ENCODE results near the gene DDX5. TPM values are rescaled to one million over a fixed set of nuclear protein-coding genes. Genes with fewer than 3 reads are reported as not detected.
A peak's percentile ranks its signal among the peaks of the same experiment; 100 is the strongest.

DDX5 gene
- total RNA-seq, 3 donors from 2014 or later, result 616 to 794 (median 655) TPM

GRCh38 chr17:64448665-64449512 lies 57.2 kb downstream of the DDX5 start, which contains the start of gene MILR1:
MILR1 (plus strand) TSS chr17:64449115; CDS start chr17:64449169, 54 bp downstream.
- peak within 1 kb of the TSS in 1 of 3 donors; percentile 47 for H3K4me3 ChIP-seq
- DNase-seq (ENCODE audit: low spot score in 2 of 2), result peak in 1 of 2 donors; percentile 22
- H3K9me3 ChIP-seq, result no peaks in the 10 kb centered on the region
- H3K27me3 ChIP-seq, result no peaks in the 10 kb centered on the region
- intact Hi-C loops (cut with DNase I; ENCODE audit: low total_unique reads), result no loop called here
- H3K36me3 ChIP-seq, result no peaks in the 10 kb centered on the region
- no peaks in the 10 kb centered on the region for H3K4me1 ChIP-seq
- TF ChIP-seq POLR2AphosphoS5 (IDR thresholded peaks at IDR 0.05) (peak in 1 of 3 donors; percentile 26), CTCF (IDR thresholded peaks at IDR 0.05) (no peak)
- H3K27ac ChIP-seq, result peak within 1 kb of the TSS; percentile 45 to 84

Other genes with a start within 250 kb of the DDX5 start
- gene TEX2, start 243.0 kb downstream of the DDX5 start, total RNA-seq, result 10 to 100 TPM; 47.5 to 70.7 (median 69.6) TPM
- gene PECAM1, start 115.4 kb downstream of the DDX5 start, total RNA-seq, result 100 to 1,000 TPM in 2 of 3 donors, 10 to 100 TPM in 1; 85.3 to 181 (median 159) TPM
- gene MILR1, start 57.2 kb downstream of the DDX5 start, total RNA-seq, result 1 to 10 TPM; 3.1 to 8.3 (median 4.3) TPM
- 10 to 100 TPM in 2 of 3 donors, 1 to 10 TPM in 1; 3.2 to 18.7 (median 12.8) TPM for gene POLG2, start 9.2 kb downstream of the DDX5 start, total RNA-seq
- gene CEP95, start 688 bp upstream of the DDX5 start, total RNA-seq, result 10 to 100 TPM; 56.5 to 74.4 (median 73.2) TPM
- 10 to 100 TPM; 27.2 to 48.3 (median 28.6) TPM for gene SMURF2, start 156.0 kb upstream of the DDX5 start, total RNA-seq